NT2/D1 (cell line): ENCODE data around the gene PCSK6.

Experiments
- YY1 ChIP-seq: IDR thresholded peaks from 2 replicates; pipeline ENCODE4 v1.6.1; 2011; ENCODE audit not compliant: insufficient read length, insufficient read depth
- ZNF274 ChIP-seq: IDR thresholded peaks from 2 replicates; pipeline ENCODE4 v1.6.1; 2011; ENCODE audit warnings: mild to moderate bottlenecking, low read depth, low read length

GRCh38 chr15:101427606-101428487, 61.7 kb downstream of the PCSK6 start:
- TF ChIP-seq YY1 = no peak
- TF ChIP-seq ZNF274 = no peak
